GM12878 (cell line): ENCODE data around the gene SLC8B1. TPM values are rescaled to one million over a fixed set of nuclear protein-coding genes. Genes with fewer than 3 reads are reported as not detected.

Source experiments
- ATAC-seq: fragments of 200-7000 bp; cut with Tn5 transposase; 3 replicates; pipeline ENCODE4 v1.9.1; 2020; ENCODE audit warnings: mild to moderate bottlenecking, moderate library complexity
- BruUV-seq: library from RNA; stranded (reverse); fragments of 400-500 nt; replicated peaks from 2 replicates; lab custom pipeline; 2021; lab: Mats Ljungman, UMichigan
- CTCF ChIA-PET: fragments of 300-600 bp; sonication (Branson Sonifier 250); formaldehyde crosslinking; extraction: SDS; loops from one replicate; lab custom pipeline; 2021; ENCODE audit warnings: inconsistent platforms; lab: Yijun Ruan, JAX
- POLR2A ChIA-PET: fragments of 350-600 bp; formaldehyde crosslinking; extraction: SDS; loops from one replicate; lab custom pipeline; 2021; ENCODE audit warnings: inconsistent platforms; lab: Charles Lee
- RAD21 ChIA-PET: fragments of 300-600 bp; sonication (Branson Sonifier 250); formaldehyde crosslinking; loops from one replicate; lab custom pipeline; 2023; ENCODE audit warnings: antibody characterized with exemption; ENCODE audit not compliant: unreplicated experiment; lab: Charles Lee
- SMC1A ChIA-PET: fragments of 300-600 bp; sonication (Branson Sonifier 250); formaldehyde crosslinking; loops from one replicate; lab custom pipeline; 2023; ENCODE audit not compliant: unreplicated experiment, uncharacterized antibody; lab: Charles Lee
- DNase-seq: peaks from one replicate; pipeline ENCODE4 v3.0.0-alpha.2; 2011; ENCODE audit warnings: low read depth, low spot score
- FAIRE-seq: peaks from 3 replicates; lab custom pipeline; 2011; peaks lifted over from hg19 to GRCh38; lab: Jason Lieb, UNC
- H2AFZ ChIP-seq: 2 replicates; pipeline ENCODE4 v1.6.0; 2011; ENCODE audit warnings: low read depth, low read length, control low read depth; ENCODE audit not compliant: control insufficient read depth
- H3K27ac ChIP-seq: 2 replicates; pipeline ENCODE4 v1.5.1; 2011; ENCODE audit warnings: control low read depth; ENCODE audit not compliant: control insufficient read depth, insufficient read depth
- H3K27me3 ChIP-seq, 2 experiments: replicated peaks in 1 of 2; 2 replicates each; pipeline versions ENCODE4 v1.6.0 to v1.6.1; 2011; ENCODE audit warnings: low read length in 1 of 2; ENCODE audit not compliant: control insufficient read depth in 2 of 2, insufficient read depth in 2 of 2
- H3K36me3 ChIP-seq, 2 experiments: 2 replicates each; pipeline ENCODE4 v1.5.1; 2011; ENCODE audit warnings: low read length in 1 of 2; ENCODE audit not compliant: control insufficient read depth in 2 of 2, insufficient read depth in 2 of 2
- H3K4me1 ChIP-seq: 2 replicates; pipeline ENCODE4 v1.6.1; 2011; ENCODE audit warnings: mild to moderate bottlenecking, low read length, moderate library complexity, mixed read lengths; ENCODE audit not compliant: control insufficient read depth, insufficient read depth
- H3K4me2 ChIP-seq: 2 replicates; pipeline ENCODE4 v1.6.0; 2011; ENCODE audit warnings: control low read depth; ENCODE audit not compliant: control insufficient read depth, insufficient read depth
- H3K4me3 ChIP-seq: fragments of 200-600 bp; sonication (generic); 2 replicates; pipeline ENCODE4 v1.5.1; 2016
- H3K79me2 ChIP-seq: 2 replicates; pipeline ENCODE4 v1.6.0; 2011; ENCODE audit warnings: low read length; ENCODE audit not compliant: control insufficient read depth, insufficient read depth
- H3K9ac ChIP-seq: 2 replicates; pipeline ENCODE4 v1.8.0; 2011; ENCODE audit warnings: low read length, control low read depth, mixed read lengths; ENCODE audit not compliant: control insufficient read depth, insufficient read depth
- H3K9me3 ChIP-seq: replicated peaks from 3 replicates; pipeline ENCODE4 v1.5.1; 2011; ENCODE audit warnings: mild to moderate bottlenecking, low read length; ENCODE audit not compliant: control insufficient read depth, insufficient read depth
- H4K20me1 ChIP-seq: 2 replicates; pipeline ENCODE4 v1.6.0; 2011; ENCODE audit not compliant: control insufficient read depth, insufficient read depth
- NR2F1 ChIP-seq: fragments of 450-650 bp; conservative IDR thresholded peaks from 2 replicates; pipeline ENCODE4 v1.6.1; 2017; ENCODE audit warnings: mild to moderate bottlenecking
- REST ChIP-seq: IDR thresholded peaks from 2 replicates; pipeline ENCODE4 v1.6.1; 2012; ENCODE audit warnings: mild to moderate bottlenecking, low read depth, low read length
- TARDBP ChIP-seq: IDR thresholded peaks from 2 replicates; pipeline ENCODE4 v1.6.1; 2016; ENCODE audit warnings: borderline replicate concordance
- WGBS: methylation state at CpG from one replicate; pipeline ENCODE4 v1.1.6; 2016; ENCODE audit warnings: low lambda C conversion rate; ENCODE audit not compliant: insufficient replicate concordance, insufficient coverage; ENCODE audit errors: missing lambda C conversion rate; 5-methylcytosine and 5-hydroxymethylcytosine counted together
- in situ Hi-C: fragments of 300-500 bp; cut with MboI; formaldehyde crosslinking; loops from 9 replicates; pipeline ENCODE4 v1.14.3; 2018; ENCODE audit warnings: mixed read lengths
- intact Hi-C: fragments of 100-400 bp; cut with micrococcal nuclease; formaldehyde crosslinking; loops from one replicate; pipeline ENCODE4 v1.14.2; 2022; ENCODE audit not compliant: unreplicated experiment
- polyA plus RNA-seq, 11 experiments: library from polyadenylated mRNA; depleted of rRNA in 4 of 11; unstranded in 6 of 11; stranded (reverse) in 5 of 11; fragments of >200 nt; fragmentation: Nextera tagmentation in 4 of 11; fragmentation: Illumina TruSeq in 1 of 11; extraction: Ambion mirVana in 4 of 11; extraction: Trizol in 1 of 11; gene quantifications; 1 replicate in 1 of 11; 2 replicates in 10 of 11; pipeline versions ENCODE4 v1.2.1 to v1.2.3, GENCODE V29; 2011 to 2016; ENCODE audit warnings: inconsistent platforms in 2 of 11, missing spikeins in 2 of 11, low read depth in 1 of 11
- total RNA-seq, 4 experiments: library from RNA; depleted of rRNA in 3 of 4; stranded (reverse); fragments of >200 nt in 3 of 4; fragmentation: Illumina TruSeq in 1 of 4; extraction: Trizol in 1 of 4; gene quantifications; 2 replicates each; pipeline versions ENCODE4 v1.2.1 to v1.2.3, GENCODE V29; 2013 to 2021

Gene SLC8B1
- total and polyA plus RNA-seq, 10 of the 15 experiments (the other 5 are each of a cell fraction or from before 2014, with no cell fraction given) = 0.18 to 12.3 (median 6.8) TPM

- SMC1A ChIA-PET = no interaction called here
- DNase-seq (no peak), FAIRE-seq (no peak), ATAC-seq (no peak)
- Histone ChIP-seq H3K4me2 (no peak overlapping the region), H3K9me3 (no peaks in the 10 kb centered on the region), H3K4me1 (no peaks in the 10 kb centered on the region), H3K36me3 (peaks cover 8 to 11% of the 10 kb centered on the region in 2 experiments; a peak in 3 of 4 replicates), H3K4me3 (no peak overlapping the region), H3K9ac (no peak overlapping the region), H3K27me3 (no peaks in the 10 kb centered on the region), H3K79me2 (no peaks in the 10 kb centered on the region), H2AFZ (no peak overlapping the region), H4K20me1 (no peaks in the 10 kb centered on the region), H3K27ac (no peak overlapping the region)
- intact Hi-C loops = loop anchor here (10.0 kb wide), 1 partner anchor 83 kb away; no protein-coding TSS in a partner anchor
- in situ Hi-C loops = no loop called here
- POLR2A ChIA-PET = no interaction called here
- no TSS peak for BruUV-seq
- WGBS = 90% methylated on average over 8 of the region's 8 CpGs
- no peak for TF ChIP-seq NR2F1
- no peak for TF ChIP-seq REST
- no peak for TF ChIP-seq TARDBP
- RAD21 ChIA-PET = interaction anchor here (1.1 kb wide), 1 partner anchor 73 kb away, joined by 3 read pairs; no protein-coding TSS in a partner anchor
- CTCF ChIA-PET = no interaction called here
These were observed 56.8 kb downstream of the SLC8B1 start for GRCh38 chr12:113278141-113278540.
